Endothelial cell of umbilical vein (primary cell): Measurements from ENCODE around the gene RCAN3. TPM values are rescaled to one million over a fixed set of nuclear protein-coding genes. Genes with fewer than 3 reads are reported as not detected.

ENCODE experiments used
- BruUV-seq: library from RNA; stranded (reverse); fragments of 400-500 nt; replicated peaks from 2 replicates; lab custom pipeline; 2021; lab: Mats Ljungman, UMichigan
- CTCF ChIA-PET: fragments of 300-600, 350-600 bp; sonication (Branson Sonifier 250); formaldehyde crosslinking; loops from one replicate; lab custom pipeline; 2021; ENCODE audit warnings: antibody characterized with exemption, inconsistent platforms; lab: Charles Lee
- POLR2A ChIA-PET: fragments of 300-600, 350-600 bp; sonication (Branson Sonifier 250); formaldehyde crosslinking; loops from one replicate; lab custom pipeline; 2021; ENCODE audit warnings: antibody characterized with exemption, inconsistent platforms; lab: Charles Lee
- DNase-seq: peaks from one replicate; pipeline ENCODE4 v3.0.0-alpha.2; 2011; ENCODE audit warnings: low read depth, low spot score
- FAIRE-seq: peaks from 2 replicates; lab custom pipeline; 2011; peaks lifted over from hg19 to GRCh38; lab: Jason Lieb, UNC
- H2AFZ ChIP-seq: 2 replicates; pipeline ENCODE4 v1.6.0; 2012; ENCODE audit warnings: low read depth, low read length, control low read depth, inconsistent platforms
- H3K27ac ChIP-seq: 2 replicates; pipeline ENCODE4 v1.5.1; 2011; ENCODE audit warnings: low read depth, mild to moderate bottlenecking, control low read depth, low read length, moderate library complexity; ENCODE audit not compliant: insufficient read depth
- H3K27me3 ChIP-seq, 2 experiments: 2 replicates each; pipeline versions ENCODE4 v1.6.0 to v1.6.1; 2011; ENCODE audit warnings: low read length in 2 of 2, mixed read lengths in 1 of 2; ENCODE audit not compliant: control insufficient read depth in 2 of 2, insufficient read depth in 2 of 2
- H3K36me3 ChIP-seq, 2 experiments: 2 replicates in 1 of 2; 3 replicates in 1 of 2; pipeline ENCODE4 v1.5.1; 2011; ENCODE audit warnings: low read length in 2 of 2, mild to moderate bottlenecking in 1 of 2, moderate library complexity in 1 of 2; ENCODE audit not compliant: control insufficient read depth in 2 of 2, insufficient read depth in 2 of 2; ENCODE audit errors: extremely low read depth in 1 of 2
- H3K4me1 ChIP-seq: 3 replicates; pipeline ENCODE4 v1.5.1; 2011; ENCODE audit warnings: mild to moderate bottlenecking, low read length; ENCODE audit not compliant: control insufficient read depth, insufficient read depth; ENCODE audit errors: extremely low read depth
- H3K4me2 ChIP-seq: 2 replicates; pipeline ENCODE4 v1.6.1; 2011; ENCODE audit warnings: low read length, control low read depth, mixed read lengths; ENCODE audit not compliant: insufficient read depth
- H3K4me3 ChIP-seq, 3 experiments: fragments of 200-600 bp in 1 of 3; sonication (generic), shearing (Covaris generic) in 1 of 3; replicated peaks in 1 of 3; 2 replicates each; pipeline ENCODE4 v1.5.1; 2011 to 2016; ENCODE audit warnings: control low read depth in 3 of 3, low read length in 3 of 3, mild to moderate bottlenecking in 2 of 3, inconsistent platforms in 1 of 3, low read depth in 1 of 3, moderate library complexity in 1 of 3; ENCODE audit not compliant: insufficient read depth in 1 of 3
- H3K79me2 ChIP-seq: 2 replicates; pipeline ENCODE4 v1.6.0; 2012; ENCODE audit warnings: low read length, inconsistent platforms; ENCODE audit not compliant: control insufficient read depth, insufficient read depth
- H3K9ac ChIP-seq: replicated peaks from 2 replicates; pipeline ENCODE3; 2011; ENCODE audit warnings: low read length, control low read depth; ENCODE audit not compliant: insufficient read depth; ENCODE audit errors: extremely low read depth
- H3K9me1 ChIP-seq: replicated peaks from 3 replicates; pipeline ENCODE4 v1.6.0; 2011; ENCODE audit warnings: mild to moderate bottlenecking, low read length; ENCODE audit not compliant: control insufficient read depth, insufficient read depth; ENCODE audit errors: extremely low read depth
- H3K9me3 ChIP-seq: replicated peaks from 2 replicates; pipeline ENCODE4 v1.5.1; 2012; ENCODE audit warnings: low read length, inconsistent platforms; ENCODE audit not compliant: control insufficient read depth, insufficient read depth
- H4K20me1 ChIP-seq: replicated peaks from 2 replicates; pipeline ENCODE3; 2011; ENCODE audit warnings: mild to moderate bottlenecking, low read length; ENCODE audit not compliant: control insufficient read depth, insufficient read depth; ENCODE audit errors: extremely low read depth
- CTCF ChIP-seq, 2 donors: IDR thresholded peaks; 1 replicate in 1 of 2; 2 replicates in 1 of 2; pipeline ENCODE4 v1.5.1; 2011; ENCODE audit warnings: low read length in 2 of 2, mild to moderate bottlenecking in 2 of 2, moderate library complexity in 2 of 2, control low read depth in 1 of 2, inconsistent platforms in 1 of 2, low read depth in 1 of 2; ENCODE audit not compliant: insufficient read depth in 1 of 2; ENCODE audit errors: extremely low read depth in 1 of 2
- EZH2 ChIP-seq: IDR thresholded peaks from 2 replicates; pipeline ENCODE4 v1.6.1; 2012; ENCODE audit warnings: borderline replicate concordance, low read depth, mild to moderate bottlenecking, moderate library complexity, low read length, inconsistent platforms; ENCODE audit not compliant: severe bottlenecking
- FOS ChIP-seq: IDR thresholded peaks from 2 replicates; pipeline ENCODE4 v1.6.1; 2011; ENCODE audit warnings: mild to moderate bottlenecking, low read length, moderate library complexity, borderline replicate concordance; ENCODE audit not compliant: insufficient read depth
- GATA2 ChIP-seq: IDR thresholded peaks from 2 replicates; pipeline ENCODE4 v1.7.0; 2011; ENCODE audit warnings: low read depth, mild to moderate bottlenecking, moderate library complexity, mixed read lengths, low read length; ENCODE audit not compliant: insufficient read length, insufficient read depth
- JUN ChIP-seq: IDR thresholded peaks from 2 replicates; pipeline ENCODE4 v1.6.1; 2011; ENCODE audit warnings: borderline replicate concordance, low read depth; ENCODE audit not compliant: insufficient read length, insufficient read depth
- MAX ChIP-seq: IDR thresholded peaks from 2 replicates; pipeline ENCODE4 v1.6.1; 2011; ENCODE audit not compliant: insufficient read depth, insufficient read length
- MYC ChIP-seq: IDR thresholded peaks from one replicate; pipeline ENCODE4 v1.6.1; 2011; ENCODE audit warnings: mild to moderate bottlenecking, low read depth, low read length
- POLR2A ChIP-seq: IDR thresholded peaks from 2 replicates; pipeline ENCODE4 v1.6.1; 2012; ENCODE audit warnings: low read depth, mild to moderate bottlenecking, control low read depth, low read length
- POLR2AphosphoS5 ChIP-seq: IDR thresholded peaks from 2 replicates; pipeline ENCODE4 v1.6.1; 2012; ENCODE audit warnings: low read depth, mild to moderate bottlenecking, control low read depth, low read length, moderate library complexity; ENCODE audit not compliant: insufficient read depth
- dilution Hi-C: fragments of 300-500 bp; cut with MboI; formaldehyde crosslinking; loops from one replicate; pipeline ENCODE4 v1.15.0; 2019; ENCODE audit warnings: low sequenced_read_pairs; ENCODE audit not compliant: extremely low pct_ligation_motif_present
- intact Hi-C: fragments of 100-400 bp; cut with micrococcal nuclease; formaldehyde crosslinking; loops from one replicate; pipeline ENCODE4 v1.10.0; 2022
- polyA plus RNA-seq, 4 experiments: library from polyadenylated mRNA; depleted of rRNA in 3 of 4; stranded (reverse) in 3 of 4; unstranded in 1 of 4; fragments of >200 nt; gene quantifications; 2 replicates each; pipeline versions ENCODE4 v1.2.1 to v1.2.3, GENCODE V29; 2011 to 2012; ENCODE audit warnings: missing spikeins in 1 of 4
- total RNA-seq: library from RNA; stranded (reverse); gene quantifications from 2 replicates; pipeline ENCODE4 v1.2.3, GENCODE V29; 2021

Gene RCAN3
- total and polyA plus RNA-seq, 2 donors (not counting 3 experiments of a cell fraction or from before 2014, with no cell fraction given) = 0.99 to 5.1 TPM

GRCh38 chr1:24535021-24535424 lies 32.4 kb downstream of the RCAN3 start:
- DNase-seq = no peak
- dilution Hi-C loops = no loop called here
- CTCF ChIA-PET = interaction anchor here (0.7 to 1.4 kb wide), 4 partner anchors 13 to 336 kb away, joined by 3 to 6 read pairs (median 4); no protein-coding TSS in a partner anchor

GRCh38 chr1:24535778-24536177 lies 33.1 kb downstream of the RCAN3 start:
- Histone ChIP-seq H3K4me2 (no peak overlapping the region), H3K27ac (no peak overlapping the region), H3K4me3 (no peak overlapping the region), H2AFZ (no peak overlapping the region), H3K9ac (no peak overlapping the region), H3K79me2 (no peaks in the 10 kb centered on the region), H3K27me3 (no peaks in the 10 kb centered on the region), H3K36me3 (no peaks in the 10 kb centered on the region), H4K20me1 (no peaks in the 10 kb centered on the region), H3K9me1 (no peaks in the 10 kb centered on the region), H3K4me1 (no peaks in the 10 kb centered on the region), H3K9me3 (no peaks in the 10 kb centered on the region)
- no TSS peak for BruUV-seq
- DNase-seq = no peak
- ChIA-PET POLR2A (no interaction called here), CTCF (interaction anchor here (0.7 to 2.2 kb wide), 5 partner anchors 9 to 336 kb away, joined by 3 to 7 read pairs (median 4); no protein-coding TSS in a partner anchor)
- intact Hi-C loops (no loop called here), dilution Hi-C loops (no loop called here)
- no peak for FAIRE-seq
- no peak for TF ChIP-seq MAX
- TF ChIP-seq POLR2AphosphoS5 = no peak
- no peak for TF ChIP-seq FOS
- TF ChIP-seq POLR2A = no peak
- TF ChIP-seq GATA2 = no peak
- no peak for TF ChIP-seq EZH2
- no peak for TF ChIP-seq MYC
- TF ChIP-seq CTCF (IDR thresholded peaks at IDR 0.05; ENCODE audit: extremely low read depth in 1 of 2, insufficient read depth in 1 of 2, low read depth in 1 of 2, low read length in 2 of 2) = no peak
- TF ChIP-seq JUN = no peak

More at GRCh38 chr1:24535021-24535424, 32.4 kb downstream of the RCAN3 start:
- Histone ChIP-seq H3K9ac (no peak overlapping the region), H2AFZ (no peak overlapping the region), H3K4me1 (no peaks in the 10 kb centered on the region), H3K27me3 (no peaks in the 10 kb centered on the region), H3K4me3 (no peak overlapping the region), H4K20me1 (no peaks in the 10 kb centered on the region), H3K9me3 (no peaks in the 10 kb centered on the region), H3K4me2 (no peak overlapping the region), H3K27ac (no peak overlapping the region), H3K9me1 (no peaks in the 10 kb centered on the region), H3K79me2 (no peaks in the 10 kb centered on the region), H3K36me3 (no peaks in the 10 kb centered on the region)
- POLR2A ChIA-PET = no interaction called here
- BruUV-seq = no TSS peak
- FAIRE-seq = no peak
- intact Hi-C loops = no loop called here
- TF ChIP-seq POLR2A = no peak
- no peak for TF ChIP-seq JUN
